PC-9 (cell line): Measurements from ENCODE around the gene HPGD.

ENCODE experiments used
- EZH2 ChIP-seq: fragments of 200-600 bp; sonication (generic); IDR thresholded peaks from 2 replicates; pipeline ENCODE4 v1.8.0; 2017; ENCODE audit warnings: antibody characterized with exemption, low read depth
- TF ChIP-seq, protein P1 (sequence below): fragments of 200-600 bp; sonication (generic); conservative IDR thresholded peaks from 2 replicates; pipeline ENCODE4 v1.6.1; 2017; ENCODE audit warnings: mixed run types, antibody characterized with exemption, mild to moderate bottlenecking, moderate library complexity

DNA sequence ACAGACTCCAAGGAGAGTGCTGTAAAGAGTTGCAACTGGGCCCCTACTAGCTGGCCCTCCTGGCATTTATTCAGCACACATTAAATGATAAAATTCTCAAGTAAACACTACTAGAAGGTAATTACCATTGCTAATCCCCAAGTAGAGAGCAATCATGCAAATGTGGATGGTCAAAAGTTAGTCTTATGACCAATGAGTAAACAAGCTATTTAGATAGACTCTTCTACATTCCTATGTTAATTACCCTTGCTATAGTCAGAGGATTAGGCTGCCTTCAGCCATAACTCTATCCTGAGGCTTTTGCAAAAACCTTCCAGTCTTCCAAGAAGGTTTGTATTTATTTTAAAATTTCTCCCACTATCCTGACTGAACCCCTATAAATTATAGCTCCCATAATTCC, 28.3 kb upstream of the HPGD start:
- TF ChIP-seq, protein P1, sequence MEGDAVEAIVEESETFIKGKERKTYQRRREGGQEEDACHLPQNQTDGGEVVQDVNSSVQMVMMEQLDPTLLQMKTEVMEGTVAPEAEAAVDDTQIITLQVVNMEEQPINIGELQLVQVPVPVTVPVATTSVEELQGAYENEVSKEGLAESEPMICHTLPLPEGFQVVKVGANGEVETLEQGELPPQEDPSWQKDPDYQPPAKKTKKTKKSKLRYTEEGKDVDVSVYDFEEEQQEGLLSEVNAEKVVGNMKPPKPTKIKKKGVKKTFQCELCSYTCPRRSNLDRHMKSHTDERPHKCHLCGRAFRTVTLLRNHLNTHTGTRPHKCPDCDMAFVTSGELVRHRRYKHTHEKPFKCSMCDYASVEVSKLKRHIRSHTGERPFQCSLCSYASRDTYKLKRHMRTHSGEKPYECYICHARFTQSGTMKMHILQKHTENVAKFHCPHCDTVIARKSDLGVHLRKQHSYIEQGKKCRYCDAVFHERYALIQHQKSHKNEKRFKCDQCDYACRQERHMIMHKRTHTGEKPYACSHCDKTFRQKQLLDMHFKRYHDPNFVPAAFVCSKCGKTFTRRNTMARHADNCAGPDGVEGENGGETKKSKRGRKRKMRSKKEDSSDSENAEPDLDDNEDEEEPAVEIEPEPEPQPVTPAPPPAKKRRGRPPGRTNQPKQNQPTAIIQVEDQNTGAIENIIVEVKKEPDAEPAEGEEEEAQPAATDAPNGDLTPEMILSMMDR: no peak
- TF ChIP-seq EZH2: no peak
